GM18873 (cell line): ENCODE measurements around the gene SLC25A11.
"Not testable (repeated sequence)": the region's sequence is repeated elsewhere in the genome, so short reads cannot be mapped to it uniquely, and the experiment has no call there.

Experiments
- ATAC-seq: cut with Tn5 transposase; IDR thresholded peaks from one replicate; pipeline ENCODE4 v1.9.1; 2021; ENCODE audit warnings: mild to moderate bottlenecking, moderate library complexity, moderate number of reproducible peaks; ENCODE audit not compliant: unreplicated experiment, low FRiP score

SLC25A11 gene

DNA sequence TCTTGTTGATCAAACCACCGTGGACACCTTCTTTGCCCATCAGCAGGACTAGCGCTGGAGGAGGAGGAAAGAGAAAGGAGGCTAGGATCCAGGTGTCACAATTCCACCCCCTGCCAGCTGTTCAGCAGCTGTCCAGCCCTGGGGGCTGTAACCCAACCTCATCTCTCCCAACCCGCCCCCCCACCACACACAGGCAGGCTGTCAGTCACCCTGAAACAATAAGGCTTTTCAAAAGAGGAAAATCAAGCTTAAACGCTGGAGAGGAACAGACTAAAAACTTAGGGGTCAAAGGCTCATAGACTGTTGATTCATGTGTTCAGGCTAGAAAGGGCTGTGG, 6.1 kb upstream of the SLC25A11 start:
- ATAC-seq, result no peak

GRCh38 chr17:4945176-4945943, 5.5 kb upstream of the SLC25A11 start:
- no peak for ATAC-seq

DNA sequence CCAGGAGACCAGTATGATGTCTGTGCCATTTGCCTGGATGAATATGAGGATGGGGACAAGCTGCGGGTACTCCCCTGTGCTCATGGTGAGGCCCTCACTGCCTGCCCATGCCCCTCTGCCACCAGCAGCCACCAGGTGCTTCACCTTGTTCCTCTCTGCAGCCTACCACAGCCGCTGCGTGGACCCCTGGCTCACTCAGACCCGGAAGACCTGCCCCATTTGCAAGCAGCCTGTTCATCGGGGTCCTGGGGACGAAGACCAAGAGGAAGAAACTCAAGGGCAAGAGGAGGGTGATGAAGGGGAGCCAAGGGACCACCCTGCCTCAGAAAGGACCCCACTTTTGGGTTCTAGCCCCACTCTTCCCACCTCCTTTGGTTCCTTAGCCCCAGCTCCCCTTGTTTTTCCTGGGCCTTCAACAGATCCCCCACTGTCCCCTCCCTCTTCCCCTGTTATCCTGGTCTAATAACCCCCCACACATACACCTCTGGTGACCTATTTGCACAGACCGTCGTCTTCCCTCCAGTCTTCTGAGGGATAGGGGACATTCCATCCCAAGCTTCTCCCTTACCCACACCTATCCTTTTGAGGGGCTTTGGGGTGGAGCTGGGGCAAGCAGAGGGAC, 4.8 kb upstream of the SLC25A11 start:
- no peak for ATAC-seq

- ATAC-seq, result no peak
Observed at GRCh38 chr17:4944163-4944553, 4.3 kb upstream of the SLC25A11 start.

DNA sequence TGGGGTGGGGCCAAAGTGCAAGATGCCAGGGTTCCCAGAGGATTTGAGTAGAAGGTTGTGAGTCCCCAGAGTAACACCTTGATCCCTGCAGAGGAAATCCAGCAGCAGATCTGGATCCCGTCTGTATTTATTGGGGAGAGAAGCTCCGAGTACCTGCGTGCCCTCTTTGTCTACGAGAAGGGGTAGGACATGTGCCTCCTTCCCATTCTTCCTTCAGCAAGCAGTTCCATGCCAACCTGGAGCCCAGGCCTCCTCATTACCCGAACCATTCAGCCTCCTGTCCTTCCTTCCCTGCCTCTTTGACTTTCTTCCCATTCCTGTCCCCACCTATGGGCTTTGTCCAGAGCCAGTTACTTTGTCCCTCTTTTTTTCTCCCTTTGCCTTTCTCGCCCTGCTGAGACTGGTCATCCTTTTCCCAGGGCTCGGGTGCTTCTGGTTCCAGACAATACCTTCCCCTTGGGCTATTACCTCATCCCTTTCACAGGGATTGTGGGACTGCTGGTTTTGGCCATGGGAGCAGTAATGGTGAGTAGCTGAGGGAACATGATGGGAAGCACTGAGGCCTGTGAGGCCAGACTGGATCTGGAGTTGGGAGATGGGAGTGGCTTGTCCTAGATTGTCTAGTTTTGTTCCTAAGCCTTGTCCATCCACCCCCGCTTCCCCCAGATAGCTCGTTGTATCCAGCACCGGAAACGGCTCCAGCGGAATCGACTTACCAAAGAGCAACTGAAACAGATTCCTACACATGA, 3.1 kb upstream of the SLC25A11 start:
- ATAC-seq, result no peak

GRCh38 chr17:4941319-4941610, 1.4 kb upstream of the SLC25A11 start:
- ATAC-seq, result no peak

- ATAC-seq, result no peak
Observed at GRCh38 chr17:4940555-4941318, 891 bp upstream of the SLC25A11 start.

- ATAC-seq, result peak; percentile 8
Observed at GRCh38 chr17:4939546-4939795, 375 bp downstream of the SLC25A11 start.

DNA sequence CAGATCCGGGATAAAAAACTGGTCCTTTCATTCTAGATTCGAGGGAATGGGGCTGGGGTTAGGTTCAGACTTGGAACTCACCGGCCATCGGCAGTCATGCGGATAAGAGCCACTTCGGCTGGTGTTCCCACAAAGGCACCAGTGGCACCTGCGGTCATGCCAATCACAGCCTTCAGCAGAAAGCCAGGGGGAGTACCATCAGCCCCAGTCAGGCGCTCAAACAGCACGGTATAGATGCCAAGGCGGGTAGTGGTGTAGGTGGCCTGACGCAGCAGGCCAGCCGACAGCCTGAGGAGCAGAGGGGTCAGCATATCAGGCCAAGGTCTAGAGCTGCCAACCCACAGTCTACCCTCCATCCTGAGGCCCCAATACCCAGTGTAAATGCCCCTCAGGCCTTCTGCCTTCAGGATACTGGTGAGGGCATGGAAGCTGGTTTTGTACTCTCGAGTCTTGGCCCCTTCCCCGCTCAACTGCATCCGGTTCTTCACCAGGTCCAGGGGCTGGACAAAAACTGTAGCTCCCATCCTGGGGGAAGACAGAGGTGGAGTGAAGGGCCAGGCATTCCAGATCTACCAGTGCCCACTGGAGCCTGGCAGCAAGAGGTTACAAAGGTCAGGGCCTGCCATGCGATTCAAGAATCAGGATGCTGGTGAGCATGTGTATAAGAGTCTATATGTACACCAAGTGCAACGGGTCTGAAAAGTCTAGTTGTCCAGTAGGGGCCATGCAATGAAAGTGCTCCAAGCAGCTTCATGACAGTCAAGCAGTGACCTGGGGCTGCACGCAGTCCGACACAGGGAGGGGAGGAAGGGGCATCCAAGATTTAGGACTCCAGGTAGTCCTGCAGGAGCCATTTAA, 929 bp downstream of the SLC25A11 start:
- ATAC-seq, result no peak

DNA sequence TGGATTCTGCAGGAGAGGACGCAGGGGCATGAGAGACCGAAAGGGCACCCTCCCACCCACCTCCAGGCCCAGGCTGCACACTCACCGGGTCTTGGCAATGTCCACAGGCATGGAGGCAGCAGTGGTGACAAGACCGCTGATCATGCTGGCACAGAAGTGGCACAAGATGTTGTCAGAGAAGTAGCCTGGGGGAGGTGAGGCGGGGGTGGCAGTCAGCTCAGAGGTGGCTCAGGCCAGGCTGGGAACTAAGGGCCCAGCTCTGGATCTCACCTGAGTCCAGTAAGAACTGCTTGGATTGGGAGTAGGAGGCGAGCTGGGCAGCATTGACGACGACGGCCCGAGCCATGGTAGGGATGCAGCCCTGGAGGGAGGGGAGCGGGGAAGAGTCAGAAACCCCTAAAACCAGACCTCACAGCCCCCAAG, 1.8 kb downstream of the SLC25A11 start:
- ATAC-seq, result no peak

DNA sequence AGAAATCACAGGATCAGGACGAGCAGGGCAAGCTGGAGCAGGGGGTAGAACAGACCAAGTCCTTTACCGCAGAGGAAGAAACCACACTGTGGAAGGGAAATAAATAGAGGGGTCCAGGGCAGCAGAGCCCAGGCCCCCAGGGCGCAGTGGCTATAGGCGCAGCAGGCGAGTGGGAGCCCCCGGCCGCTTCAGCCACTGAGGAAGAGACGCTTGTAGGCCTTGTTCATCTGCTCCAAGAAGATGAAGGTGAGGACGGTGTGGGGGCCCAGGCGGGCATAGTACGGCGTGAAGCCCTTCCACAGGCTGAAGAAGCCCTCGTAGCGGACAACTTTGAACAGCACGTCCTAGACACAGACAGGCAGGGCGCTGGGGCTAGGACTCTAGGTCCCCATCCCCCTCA, 2.3 kb downstream of the SLC25A11 start:
- no peak for ATAC-seq

DNA sequence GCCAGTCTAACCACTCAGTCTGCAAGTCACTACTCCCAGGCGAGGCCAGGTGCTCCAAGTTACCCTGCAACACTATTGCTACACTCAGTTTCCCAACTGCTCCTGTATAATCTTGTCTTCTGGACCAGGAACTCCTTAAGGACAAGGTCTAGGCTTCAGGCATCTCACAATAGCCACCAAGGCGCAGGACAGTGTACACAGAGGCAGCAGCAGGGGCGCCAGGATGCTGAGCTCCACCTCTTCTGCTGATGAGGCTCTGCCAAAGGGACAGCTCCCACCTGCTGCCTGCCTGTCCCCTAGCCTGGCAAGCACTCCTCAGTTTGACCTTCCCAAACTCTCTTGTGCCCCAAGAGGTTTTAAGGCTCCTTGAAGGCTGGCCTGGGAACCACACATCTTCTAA, 3.4 kb downstream of the SLC25A11 start:
- no peak for ATAC-seq

DNA sequence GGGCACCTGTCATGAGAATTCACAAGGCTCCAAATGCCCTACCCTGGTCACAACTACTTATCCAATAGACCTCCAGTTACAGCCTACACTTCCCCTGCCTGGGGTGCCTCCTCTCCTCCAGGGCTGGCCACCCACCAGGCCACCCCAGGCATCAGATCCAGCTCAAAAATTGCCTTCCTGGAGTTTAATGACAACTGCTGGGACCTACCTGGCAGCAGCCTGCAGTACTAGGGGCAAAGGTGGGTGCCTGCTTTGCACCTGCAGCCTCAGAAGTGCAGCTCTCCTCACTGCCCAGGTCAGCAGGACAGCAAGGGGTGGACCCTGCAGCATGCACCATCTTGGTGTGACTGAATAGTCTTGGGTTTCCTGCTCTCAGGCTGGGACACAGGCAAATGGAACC, 4.2 kb downstream of the SLC25A11 start:
- no peak for ATAC-seq

GRCh38 chr17:4934173-4934979, 5.5 kb downstream of the SLC25A11 start:
- ATAC-seq, result no peak

DNA sequence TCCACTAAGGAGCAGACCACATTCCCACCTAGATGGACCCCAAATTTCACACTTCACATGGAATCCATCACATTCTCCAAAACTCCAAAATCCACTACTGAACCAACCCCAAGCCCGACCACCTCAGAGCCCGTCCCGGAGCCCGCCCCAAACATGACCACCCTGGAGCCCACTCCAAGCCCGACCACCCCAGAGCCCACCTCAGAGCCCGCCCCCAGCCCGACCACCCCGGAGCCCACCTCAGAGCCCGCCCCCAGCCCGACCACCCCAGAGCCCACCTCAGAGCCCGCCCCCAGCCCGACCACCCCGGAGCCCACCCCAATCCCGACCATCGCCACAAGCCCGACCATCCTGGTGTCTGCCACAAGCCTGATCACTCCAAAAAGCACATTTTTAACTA, 6.2 kb downstream of the SLC25A11 start:
- no peak for ATAC-seq

DNA sequence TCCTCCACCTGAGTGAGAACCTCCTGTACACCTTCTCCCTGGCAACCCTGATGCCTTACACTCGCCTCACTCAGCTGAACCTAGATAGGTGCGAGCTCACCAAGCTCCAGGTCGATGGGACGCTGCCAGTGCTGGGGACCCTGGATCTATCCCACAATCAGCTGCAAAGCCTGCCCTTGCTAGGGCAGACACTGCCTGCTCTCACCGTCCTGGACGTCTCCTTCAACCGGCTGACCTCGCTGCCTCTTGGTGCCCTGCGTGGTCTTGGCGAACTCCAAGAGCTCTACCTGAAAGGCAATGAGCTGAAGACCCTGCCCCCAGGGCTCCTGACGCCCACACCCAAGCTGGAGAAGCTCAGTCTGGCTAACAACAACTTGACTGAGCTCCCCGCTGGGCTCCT, 7.1 kb downstream of the SLC25A11 start:
- no peak for ATAC-seq

DNA sequence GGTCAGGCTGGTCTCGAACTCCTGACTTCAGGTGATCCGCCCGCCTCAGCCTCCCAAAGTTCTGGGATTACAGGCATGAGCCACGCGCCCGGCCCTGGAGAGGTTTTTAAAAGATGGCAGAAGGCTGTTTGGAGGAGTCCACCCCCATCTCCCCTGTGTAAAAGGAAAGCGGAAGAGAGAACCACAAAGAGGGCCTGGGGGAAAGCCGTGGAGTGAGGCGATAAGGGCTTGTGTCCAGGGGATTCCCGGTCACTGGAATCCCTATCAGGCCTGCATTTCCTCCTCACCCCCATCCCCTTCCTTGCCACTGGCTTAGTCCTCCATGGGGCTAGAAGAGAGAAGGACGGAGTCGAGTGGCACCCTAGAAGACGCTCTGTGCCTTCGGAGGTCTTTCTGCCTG, 7.9 kb downstream of the SLC25A11 start, which contains the start of gene GP1BA:
Gene GP1BA, plus strand, starts transcription at position 315 of the 400 bp plus-strand sequence. CDS start 328 bp downstream, outside the sequence.
- no peak for ATAC-seq

GRCh38 chr17:4928881-4929280, 11.0 kb downstream of the SLC25A11 start:
- ATAC-seq, result no peak

- ATAC-seq, result not testable (repeated sequence)
Observed at GRCh38 chr17:4926577-4927335, 13.1 kb downstream of the SLC25A11 start.
